GM12891 (cell line): ENCODE results near the gene MAP3K20.

Source experiments
- POLR2A ChIP-seq: IDR thresholded peaks from 2 replicates; pipeline ENCODE4 v1.6.1; 2011; ENCODE audit warnings: low read depth, low read length, control low read depth
- POU2F2 ChIP-seq: IDR thresholded peaks from 2 replicates; pipeline ENCODE4 v1.6.1; 2011; ENCODE audit warnings: low read depth, mild to moderate bottlenecking, control low read depth, low read length, moderate library complexity

GRCh38 chr2:173160618-173161017 is 85.0 kb downstream of the MAP3K20 start:
- no peak for TF ChIP-seq POLR2A
- TF ChIP-seq POU2F2 = no peak
